HG02642 (cell line): ENCODE measurements around the gene STIM2.

Source experiments
- ATAC-seq: cut with Tn5 transposase; IDR thresholded peaks from one replicate; pipeline ENCODE4 v1.9.1; 2021; ENCODE audit warnings: mild to moderate bottlenecking; ENCODE audit not compliant: unreplicated experiment, poor library complexity

Gene STIM2

DNA sequence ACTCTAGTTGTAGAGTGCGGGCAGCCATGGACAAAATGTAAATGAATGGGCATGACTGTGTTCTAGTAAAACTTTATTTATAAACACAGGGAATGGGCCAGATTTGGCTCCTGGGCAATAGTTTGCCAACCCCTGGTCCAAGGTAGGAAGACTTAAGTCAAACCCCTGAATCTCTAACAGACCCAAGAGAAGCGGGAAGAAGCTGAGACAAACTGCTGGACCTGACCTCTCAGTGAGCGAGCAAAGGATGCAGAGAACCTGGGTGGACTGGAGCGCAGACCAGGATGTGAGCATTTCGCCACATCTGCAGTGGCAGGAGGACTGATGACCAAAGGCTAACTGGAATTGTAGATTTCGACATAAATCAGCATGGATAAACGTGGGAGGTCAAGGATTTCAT, 201.6 kb downstream of the STIM2 start:
- ATAC-seq = no peak

DNA sequence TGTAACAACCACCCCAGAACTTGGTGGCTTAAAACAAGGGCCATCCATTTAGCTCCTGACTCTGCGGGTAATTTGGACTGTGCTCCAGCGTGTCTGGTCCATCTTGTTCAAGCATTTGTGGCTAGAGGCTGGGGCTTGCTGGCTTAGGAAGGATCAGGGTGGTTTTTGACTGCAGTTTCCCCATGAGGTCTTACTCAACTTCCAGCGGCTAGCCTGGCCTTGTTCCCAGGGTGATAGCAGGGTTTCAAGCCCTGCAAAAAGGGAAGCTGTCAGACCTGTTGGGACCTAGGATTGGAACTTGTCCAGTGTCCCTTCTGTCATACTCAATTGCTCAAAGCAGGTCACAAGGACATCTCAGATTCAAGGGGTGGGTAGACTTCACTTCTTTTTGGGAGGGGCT, 205.9 kb downstream of the STIM2 start:
- ATAC-seq = no peak

DNA sequence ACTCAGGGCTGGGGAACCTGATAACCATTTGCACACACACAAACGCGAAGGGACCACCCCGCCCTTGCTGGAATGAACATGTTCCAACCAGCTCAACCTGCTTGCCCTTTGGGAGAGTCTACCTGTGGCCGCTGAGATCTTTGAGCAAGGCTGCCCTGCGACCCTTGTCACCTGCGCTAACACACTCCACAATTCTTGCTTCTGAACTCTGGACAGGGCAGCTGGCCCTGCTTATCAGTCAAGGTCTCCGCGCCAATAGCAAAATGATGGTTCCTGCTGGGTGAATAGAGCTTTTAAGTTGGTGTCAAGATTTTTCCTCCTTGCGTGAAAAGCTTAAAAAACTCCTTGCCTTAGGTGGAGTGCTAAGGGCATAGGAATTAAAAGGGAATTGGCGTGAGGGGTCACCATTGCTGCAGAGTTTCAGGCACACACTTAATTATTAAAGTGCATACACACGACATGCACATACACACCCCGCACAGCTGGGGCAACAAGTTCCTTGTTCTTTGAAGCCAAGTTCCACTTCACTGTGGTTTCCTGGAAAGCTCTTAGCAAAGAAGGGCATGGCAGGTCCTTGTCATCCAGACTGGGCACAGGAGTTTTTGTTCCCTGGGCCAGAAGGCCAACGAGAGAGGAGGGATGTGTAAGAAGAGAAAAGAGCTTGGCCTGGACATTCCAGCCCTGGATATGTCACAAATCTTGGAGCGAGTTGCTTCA, 207.7 kb downstream of the STIM2 start:
- no peak for ATAC-seq
